Stomach (tissue), 4 donors: ENCODE results near the gene STMN1.

Experiments used
- POLR2A ChIP-seq, 4 donors: fragments of 450-650 bp; IDR thresholded peaks; one replicate each; pipeline ENCODE4 v1.6.1; 2016; ENCODE audit warnings: antibody characterized with exemption in 4 of 4, control low read depth in 2 of 4, mild to moderate bottlenecking in 1 of 4, moderate library complexity in 1 of 4
- POLR2AphosphoS5 ChIP-seq, 3 donors: sonication (generic); formaldehyde crosslinking; IDR thresholded peaks; one replicate each; pipeline ENCODE4 v1.6.1; 2016; ENCODE audit warnings: antibody characterized with exemption in 3 of 3

- TF ChIP-seq POLR2AphosphoS5 (IDR thresholded peaks at IDR 0.05) (peak in 2 of 3 donors; percentile 21 to 24), POLR2A (IDR thresholded peaks at IDR 0.05) (no peak)
These were observed 26.5 kb downstream of the STMN1 start for GRCh38 chr1:25879675-25880074.
